ENCODE results near the gene SLC34A3.

SLC34A3 gene

DNA sequence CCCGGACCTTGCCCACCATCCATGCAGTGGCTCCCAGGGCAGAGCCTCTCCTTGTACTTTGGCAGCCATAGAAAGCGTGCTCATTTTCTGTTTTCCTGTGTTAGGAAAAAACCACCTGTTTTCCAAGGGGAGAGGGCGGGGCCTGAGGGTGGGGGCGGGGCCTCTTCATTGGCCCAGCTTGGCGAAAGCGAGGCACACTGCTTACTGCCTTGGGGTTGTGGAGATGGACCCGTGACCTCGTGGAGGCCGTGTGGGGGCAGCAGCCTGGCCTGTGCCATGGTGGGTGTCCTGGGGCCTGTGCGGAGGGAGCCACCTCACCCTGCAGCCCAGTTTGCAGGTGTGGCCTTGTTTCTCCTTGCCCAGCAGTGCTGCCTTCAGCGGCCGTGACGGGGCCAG is 42.4 kb downstream of the SLC34A3 start:
- peaks cover 31% of the 10 kb centered on the region for H3K4me1 Mint-ChIP-seq
- no peaks in the 10 kb centered on the region for H3K27me3 Mint-ChIP-seq
- no peak for DNase-seq
- H3K9me3 Mint-ChIP-seq: no peaks in the 10 kb centered on the region
- H3K27ac Mint-ChIP-seq: no peak overlapping the region
- H3K4me3 Mint-ChIP-seq: no peak overlapping the region
- peaks cover 16% of the 10 kb centered on the region for H3K36me3 Mint-ChIP-seq (ENCODE audit: low read depth)
- no peak for ATAC-seq

DNA sequence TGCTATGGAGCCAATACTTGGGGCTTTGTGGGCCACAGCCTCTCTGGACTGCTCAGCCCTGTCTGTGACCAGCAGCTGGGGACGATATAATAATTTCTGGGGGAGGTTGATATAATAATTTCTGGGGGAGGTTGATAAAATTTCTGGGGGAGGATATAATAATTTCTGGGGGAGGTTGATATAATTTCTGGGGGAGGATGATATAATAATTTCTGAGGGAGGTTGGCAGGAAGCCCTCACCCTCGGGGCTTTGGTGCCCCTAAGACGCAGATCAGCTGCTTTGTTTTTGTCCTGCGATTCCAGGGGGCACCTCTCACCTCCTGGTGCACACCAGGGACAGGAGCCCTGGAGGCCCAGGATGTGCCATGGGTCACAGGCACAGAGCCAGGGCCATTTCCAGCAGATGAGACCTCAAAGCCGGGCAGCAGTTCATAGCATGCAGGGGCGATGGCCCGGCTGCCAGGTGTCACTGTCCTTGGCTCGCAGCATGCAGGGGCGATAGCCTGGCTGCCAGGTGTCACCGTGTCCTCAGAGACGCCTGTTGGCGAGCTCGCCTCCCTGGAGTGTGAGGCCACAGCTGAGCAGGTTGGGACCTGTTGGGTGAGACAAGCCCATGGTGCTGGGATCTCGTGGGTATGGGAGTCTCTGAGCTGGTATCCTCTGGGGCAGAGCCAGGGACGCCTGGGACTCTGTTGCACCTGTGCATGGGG is 43.1 kb downstream of the SLC34A3 start:
- DNase-seq: no peak
- Mint-ChIP-seq H3K27me3 (no peaks in the 10 kb centered on the region), H3K9me3 (no peaks in the 10 kb centered on the region), H3K36me3 (ENCODE audit: low read depth) (peaks cover 12% of the 10 kb centered on the region), H3K4me1 (peaks cover 28% of the 10 kb centered on the region), H3K27ac (no peak overlapping the region), H3K4me3 (no peak overlapping the region)
- ATAC-seq: no peak

DNA sequence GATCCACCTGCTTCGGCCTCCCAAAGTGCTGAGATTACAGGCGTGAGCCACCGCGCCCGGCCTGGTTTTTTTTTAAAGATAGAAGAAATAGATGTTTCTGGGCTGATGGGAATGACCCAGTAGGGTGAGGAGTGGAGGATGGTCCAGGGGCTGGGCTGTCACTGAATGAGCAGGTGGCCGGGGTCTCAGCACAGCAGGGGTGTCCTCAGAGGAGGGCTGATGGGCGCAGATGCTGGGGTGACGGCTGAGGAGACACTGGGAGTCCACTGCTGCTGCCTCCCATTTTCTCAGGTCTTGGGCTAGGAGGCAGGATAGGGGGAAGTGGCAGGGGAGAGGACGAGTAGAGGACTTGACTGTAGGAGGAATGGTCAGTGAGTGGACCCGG is 44.5 kb downstream of the SLC34A3 start:
- DNase-seq: no peak
- ATAC-seq: no peak
- peaks cover 2% of the 10 kb centered on the region for H3K36me3 Mint-ChIP-seq (ENCODE audit: low read depth)
- no peak overlapping the region for H3K27ac Mint-ChIP-seq
- no peak overlapping the region for H3K4me3 Mint-ChIP-seq
- H3K4me1 Mint-ChIP-seq: peaks cover 26% of the 10 kb centered on the region
- H3K9me3 Mint-ChIP-seq: no peaks in the 10 kb centered on the region
- H3K27me3 Mint-ChIP-seq: no peaks in the 10 kb centered on the region

DNA sequence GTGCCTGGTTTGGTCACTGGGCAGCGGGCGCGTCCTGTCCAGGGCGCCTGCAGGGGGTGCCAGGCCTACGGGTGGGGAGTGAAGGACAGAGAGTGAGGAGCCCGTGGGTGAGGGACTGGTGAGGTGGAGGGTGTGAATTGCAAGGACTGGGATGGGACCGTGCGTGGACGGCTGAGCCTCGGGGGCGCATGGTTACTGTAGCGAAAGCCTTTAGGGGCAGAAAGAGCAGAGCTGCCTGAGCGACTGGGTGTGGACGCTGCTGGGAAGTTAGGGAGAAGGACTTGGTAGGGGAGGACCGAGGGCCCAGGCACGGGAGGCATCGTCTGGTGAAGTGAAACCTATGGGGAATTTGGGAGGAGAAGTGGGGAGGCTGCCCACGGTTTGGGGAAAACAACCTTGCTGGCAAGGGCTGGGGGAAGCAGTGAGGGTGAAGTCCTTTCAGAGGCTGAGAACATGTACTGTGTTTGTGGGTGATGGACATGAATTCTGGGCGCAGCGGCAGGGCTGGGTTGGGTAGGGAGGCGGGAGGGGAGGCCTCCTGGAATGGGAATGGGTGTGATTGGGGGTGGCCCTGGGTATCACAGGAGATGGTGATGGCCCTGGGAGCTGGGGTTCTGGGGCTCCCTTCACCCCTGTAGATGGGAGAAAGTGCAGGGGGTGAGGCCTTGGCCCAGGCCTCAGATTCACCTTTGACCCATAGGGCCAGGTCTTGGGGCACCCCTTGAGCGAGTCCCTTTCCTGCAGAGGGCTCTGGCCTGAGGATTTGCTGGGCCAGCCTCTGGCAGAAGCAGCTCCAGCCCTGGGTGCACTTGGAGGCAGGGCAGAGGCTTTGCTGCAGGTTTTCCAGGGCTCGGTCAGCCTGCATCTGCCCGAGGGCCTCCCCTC is 45.1 kb downstream of the SLC34A3 start:
- ATAC-seq: no peak
- H3K9me3 Mint-ChIP-seq: no peaks in the 10 kb centered on the region
- no peaks in the 10 kb centered on the region for H3K27me3 Mint-ChIP-seq
- H3K4me3 Mint-ChIP-seq: no peak overlapping the region
- H3K36me3 Mint-ChIP-seq (ENCODE audit: low read depth): peaks cover 2% of the 10 kb centered on the region
- peaks cover 23% of the 10 kb centered on the region for H3K4me1 Mint-ChIP-seq
- no peak overlapping the region for H3K27ac Mint-ChIP-seq
- DNase-seq: no peak

DNA sequence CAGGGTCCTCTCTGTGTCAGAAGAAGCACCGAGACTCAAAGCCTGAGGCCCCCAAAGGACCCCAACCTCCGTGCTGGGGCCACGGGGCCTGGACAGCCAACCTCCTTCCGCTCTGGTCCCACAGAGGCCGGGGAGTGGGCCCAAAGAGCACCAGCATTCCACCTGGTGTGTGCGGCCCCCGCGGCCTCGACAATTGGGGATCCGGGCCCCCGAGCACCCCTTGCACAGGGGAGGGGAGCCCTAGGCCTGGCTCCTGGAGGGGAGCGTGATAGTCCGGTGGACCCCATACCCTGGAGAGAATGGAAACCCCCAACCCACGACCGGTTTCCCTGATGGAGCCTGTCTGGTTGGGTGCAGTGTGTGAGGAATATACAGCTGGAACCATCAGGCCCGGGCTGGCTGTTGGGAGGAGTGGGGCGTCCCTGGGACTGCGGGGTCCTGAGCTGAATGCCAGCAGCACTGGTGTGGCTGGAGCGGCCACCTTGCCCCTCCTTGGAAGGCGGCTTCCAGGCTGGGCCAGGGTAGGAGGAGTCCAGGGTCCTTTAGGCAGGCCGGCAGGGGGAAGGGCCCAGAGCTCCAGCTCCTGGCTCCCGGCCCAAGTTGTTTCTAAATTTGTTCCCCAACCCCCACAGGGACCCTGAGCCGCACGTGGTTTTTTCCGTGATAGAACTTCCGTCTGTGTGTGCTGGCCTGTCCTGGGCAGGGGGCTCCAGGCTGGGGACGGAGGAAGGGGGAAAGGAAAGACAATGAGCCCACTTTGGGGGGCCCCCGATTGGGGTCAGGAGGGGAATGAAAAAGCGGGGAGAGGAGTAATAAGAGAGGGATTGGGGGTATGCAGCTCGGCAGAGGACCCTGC is 46.0 kb downstream of the SLC34A3 start:
- ATAC-seq (no peak), DNase-seq (no peak)
- no peaks in the 10 kb centered on the region for H3K9me3 Mint-ChIP-seq
- peak overlapping the region; percentile 67 for H3K4me3 Mint-ChIP-seq
- peak overlapping the region; percentile 67 for H3K27ac Mint-ChIP-seq
- no peaks in the 10 kb centered on the region for H3K27me3 Mint-ChIP-seq
- peaks cover 16% of the 10 kb centered on the region for H3K4me1 Mint-ChIP-seq
- H3K36me3 Mint-ChIP-seq (ENCODE audit: low read depth): no peaks in the 10 kb centered on the region

DNA sequence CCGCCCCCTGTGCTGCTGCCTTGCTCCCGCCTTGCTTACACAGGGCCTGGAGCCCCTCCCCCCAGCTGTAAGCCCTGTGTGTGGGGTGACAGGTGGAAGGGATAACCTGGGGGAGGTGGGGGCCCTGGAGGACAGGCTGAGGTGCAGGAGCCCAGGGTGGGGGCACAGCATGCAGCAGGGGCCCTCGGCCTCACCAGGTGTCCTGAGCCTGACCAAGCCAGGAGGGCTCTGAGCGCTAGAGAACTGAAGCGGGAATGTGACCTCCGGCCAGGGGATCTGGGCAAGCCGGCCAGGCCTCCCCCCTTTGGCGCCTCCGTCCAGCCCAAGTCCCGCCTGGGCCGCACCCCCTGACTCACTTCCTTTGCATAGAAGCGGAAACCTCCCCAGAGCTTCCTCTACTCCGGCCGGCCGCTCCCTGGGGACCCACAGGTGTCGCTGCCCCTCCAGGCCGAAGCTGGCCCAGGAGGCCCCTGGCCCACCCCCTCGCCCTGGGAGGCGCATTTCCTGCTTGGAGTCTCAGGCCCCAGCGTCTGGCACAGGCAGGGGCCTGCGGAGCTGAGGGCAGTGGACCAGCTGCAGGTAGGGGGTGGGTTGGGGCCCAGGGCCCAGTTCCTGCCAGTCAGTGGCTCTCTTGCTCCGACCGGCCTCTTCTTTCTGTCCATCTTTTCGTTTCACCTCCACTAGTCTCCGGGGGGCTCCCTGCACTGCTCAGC is 46.8 kb downstream of the SLC34A3 start, which contains the start of gene TOR4A:
TOR4A (plus strand) TSS at position 398 of the 713 bp plus-strand sequence. CDS start 964 bp downstream, outside the sequence.
- Mint-ChIP-seq H3K9me3 (no peaks in the 10 kb centered on the region), H3K4me3 (peak within 1 kb of the TSS; percentile 79), H3K27me3 (peaks cover 1% of the 10 kb centered on the region), H3K4me1 (peaks cover 17% of the 10 kb centered on the region), H3K27ac (peak within 1 kb of the TSS; percentile 67), H3K36me3 (ENCODE audit: low read depth) (no peaks in the 10 kb centered on the region)
- peak; percentile 69 for DNase-seq
- peak; percentile 73 for ATAC-seq

DNA sequence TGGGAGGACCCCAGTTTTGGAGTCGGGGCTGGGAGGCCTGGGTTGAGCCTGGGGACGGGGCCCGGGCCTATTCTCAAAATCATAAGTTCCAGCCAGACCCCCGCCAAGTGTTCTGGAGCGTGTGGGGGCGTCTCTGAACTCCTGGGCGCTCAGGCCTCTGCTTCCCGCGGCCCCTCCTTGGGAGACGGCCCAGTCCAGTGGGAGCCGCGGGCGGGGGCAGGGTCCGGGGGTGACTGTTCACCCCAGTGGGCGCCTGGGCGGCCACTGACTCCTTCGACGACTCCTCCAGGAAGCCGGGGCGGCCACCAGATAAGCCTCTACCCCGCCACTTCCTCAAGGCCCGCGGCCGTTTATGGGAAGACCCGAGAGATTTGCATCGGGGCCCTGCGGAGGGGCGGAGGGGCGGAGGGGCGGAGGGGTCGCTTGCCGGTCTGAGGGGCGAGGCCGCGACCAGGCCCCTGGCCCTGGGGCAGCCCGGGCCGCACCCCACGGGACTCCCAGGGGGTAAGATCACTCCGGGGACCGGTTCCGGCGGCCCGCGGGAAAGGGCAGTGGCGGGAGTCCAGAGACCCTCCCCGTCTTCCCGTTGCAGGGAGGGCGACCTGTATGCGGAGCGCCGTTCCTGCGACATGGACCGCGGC is 47.5 kb downstream of the SLC34A3 start:
- no peaks in the 10 kb centered on the region for H3K9me3 Mint-ChIP-seq
- H3K27me3 Mint-ChIP-seq: peaks cover 4% of the 10 kb centered on the region
- no peak for DNase-seq
- H3K4me1 Mint-ChIP-seq: peaks cover 19% of the 10 kb centered on the region
- ATAC-seq: no peak
- H3K4me3 Mint-ChIP-seq: peak overlapping the region; percentile 79
- no peaks in the 10 kb centered on the region for H3K36me3 Mint-ChIP-seq (ENCODE audit: low read depth)
- no peak overlapping the region for H3K27ac Mint-ChIP-seq

DNA sequence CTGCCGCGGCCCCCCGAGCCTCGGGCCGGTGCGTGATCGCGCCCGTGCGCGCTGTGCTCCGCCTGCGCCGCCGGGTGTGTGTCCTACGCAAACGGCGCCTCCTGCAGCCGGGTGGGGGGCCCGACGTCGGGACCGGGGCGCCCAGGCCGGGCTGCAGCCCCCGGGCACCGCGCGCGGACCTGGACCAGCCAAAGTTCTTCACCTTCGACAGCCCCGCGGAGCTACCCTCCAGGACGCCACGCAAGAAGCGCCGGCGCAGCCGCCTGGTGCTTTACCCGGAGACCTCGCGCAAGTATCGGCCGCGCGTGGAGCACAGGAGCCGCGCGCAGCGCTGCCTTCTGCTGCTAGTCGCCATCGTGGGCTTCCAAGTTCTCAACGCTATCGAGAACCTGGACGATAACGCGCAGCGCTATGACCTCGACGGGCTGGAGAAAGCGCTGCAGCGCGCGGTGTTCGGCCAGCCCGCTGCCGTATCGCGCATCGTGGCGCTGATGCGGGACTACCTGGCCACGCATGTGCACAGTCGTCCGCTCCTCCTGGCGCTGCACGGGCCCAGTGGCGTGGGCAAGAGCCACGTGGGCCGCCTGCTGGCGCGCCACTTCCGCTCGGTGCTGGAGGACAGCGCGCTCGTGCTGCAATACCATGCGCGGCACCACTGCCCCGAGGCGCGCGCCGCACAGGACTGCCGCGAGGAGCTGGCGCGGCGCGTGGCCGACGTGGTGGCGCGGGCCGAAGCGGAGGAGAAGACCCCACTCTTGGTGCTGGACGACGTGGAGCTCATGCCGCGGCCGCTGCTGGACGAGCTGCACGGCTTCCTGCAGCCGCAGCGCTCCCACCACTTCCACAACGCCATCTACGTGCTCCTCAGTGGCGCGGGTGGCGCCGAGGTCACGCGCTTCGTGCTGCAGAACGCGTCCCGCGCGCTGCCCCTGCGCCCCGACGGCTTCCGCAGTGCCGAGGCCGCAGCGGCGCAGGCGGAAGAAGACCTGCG is 48.3 kb downstream of the SLC34A3 start:
- Mint-ChIP-seq H3K27me3 (peaks cover 7% of the 10 kb centered on the region), H3K27ac (no peak overlapping the region), H3K4me1 (peaks cover 19% of the 10 kb centered on the region), H3K36me3 (ENCODE audit: low read depth) (no peaks in the 10 kb centered on the region), H3K9me3 (no peaks in the 10 kb centered on the region), H3K4me3 (no peak overlapping the region)
- ATAC-seq: no peak
- DNase-seq: no peak

DNA sequence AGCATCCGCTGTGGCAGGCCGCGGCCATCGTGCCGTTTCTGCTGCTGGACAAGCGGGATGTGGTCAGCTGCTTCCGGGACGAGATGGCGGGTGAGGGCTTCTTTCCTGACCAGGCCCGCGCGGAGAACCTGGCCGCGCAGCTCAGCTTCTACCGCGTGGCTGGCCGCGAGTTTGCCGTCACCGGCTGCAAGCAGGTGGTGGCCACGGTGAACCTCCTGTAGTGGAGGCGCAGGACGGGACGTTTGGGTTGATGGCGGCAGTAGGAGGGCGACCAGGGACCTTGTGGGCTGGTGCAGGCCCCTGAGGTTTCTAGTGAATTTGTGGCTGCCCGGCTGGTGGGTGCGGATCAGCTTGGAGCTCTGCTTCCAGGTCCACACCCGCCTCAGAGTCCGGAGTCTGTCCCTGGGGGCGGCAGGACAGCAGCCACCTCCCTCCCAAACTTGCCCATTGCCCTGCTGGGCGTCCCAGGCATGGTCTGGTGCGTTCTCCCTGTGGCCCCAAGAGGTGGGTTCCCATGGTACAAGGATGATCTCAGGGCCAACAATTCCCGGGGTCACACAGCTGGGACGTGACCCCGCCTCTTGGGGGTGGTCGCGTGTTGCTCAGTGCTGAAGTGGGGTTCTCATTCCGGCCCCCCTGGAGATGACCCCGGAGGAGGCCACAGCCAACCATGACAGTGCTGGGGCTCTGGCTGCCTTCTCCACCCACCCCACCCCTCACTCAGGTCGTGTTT is 49.2 kb downstream of the SLC34A3 start:
- Mint-ChIP-seq H3K27me3 (peaks cover 7% of the 10 kb centered on the region), H3K36me3 (ENCODE audit: low read depth) (no peaks in the 10 kb centered on the region), H3K9me3 (no peaks in the 10 kb centered on the region), H3K27ac (no peak overlapping the region), H3K4me1 (peaks cover 17% of the 10 kb centered on the region), H3K4me3 (no peak overlapping the region)
- DNase-seq: no peak
- no peak for ATAC-seq

DNA sequence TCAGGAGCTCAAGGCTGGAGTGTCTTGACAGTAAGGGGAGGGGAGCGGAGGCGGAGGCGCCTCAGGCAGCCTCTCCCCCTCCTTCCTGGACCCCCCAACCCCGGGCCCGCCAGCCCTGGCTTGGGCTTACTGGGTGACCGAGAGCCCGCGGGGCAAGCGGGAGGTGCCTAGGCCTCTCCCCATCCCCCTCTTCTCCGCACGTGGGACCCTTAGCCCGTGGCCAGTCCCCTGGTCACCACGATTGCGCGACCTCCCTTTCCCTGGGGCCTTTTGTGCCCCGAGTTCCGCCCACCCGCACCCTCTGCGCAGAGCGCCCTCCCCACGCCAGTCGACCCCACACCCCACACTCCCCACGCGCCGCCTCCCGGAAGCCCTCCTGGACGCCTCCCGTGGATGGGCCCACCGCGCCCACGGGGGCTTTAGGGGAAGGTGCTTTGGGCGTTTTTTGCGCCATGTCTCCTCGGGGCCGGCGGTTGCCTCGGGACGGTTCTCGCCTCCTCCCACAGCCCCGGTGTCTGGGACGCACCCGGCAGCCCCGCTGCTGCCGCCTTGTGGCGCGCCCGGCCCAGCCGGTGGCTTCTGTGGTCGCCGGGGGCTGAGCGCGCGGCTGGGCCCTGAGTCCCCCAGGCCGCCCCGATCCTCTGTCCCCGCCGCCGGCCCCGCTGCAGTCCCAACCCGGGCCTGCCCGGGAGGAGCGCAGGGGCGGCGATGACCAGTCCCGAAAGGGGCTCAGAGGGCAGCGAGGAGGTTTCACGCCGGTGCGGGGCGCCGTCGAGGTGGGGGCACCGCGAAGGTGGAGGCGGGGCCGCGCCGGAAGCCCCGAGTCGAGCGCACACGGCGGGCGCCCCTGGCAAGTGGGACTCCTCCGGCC is 50.0 kb downstream of the SLC34A3 start:
- Mint-ChIP-seq H3K27me3 (peaks cover 12% of the 10 kb centered on the region), H3K27ac (no peak overlapping the region), H3K36me3 (ENCODE audit: low read depth) (no peaks in the 10 kb centered on the region), H3K4me1 (peaks cover 12% of the 10 kb centered on the region), H3K9me3 (no peaks in the 10 kb centered on the region), H3K4me3 (no peak overlapping the region)
- ATAC-seq (no peak), DNase-seq (no peak)

DNA sequence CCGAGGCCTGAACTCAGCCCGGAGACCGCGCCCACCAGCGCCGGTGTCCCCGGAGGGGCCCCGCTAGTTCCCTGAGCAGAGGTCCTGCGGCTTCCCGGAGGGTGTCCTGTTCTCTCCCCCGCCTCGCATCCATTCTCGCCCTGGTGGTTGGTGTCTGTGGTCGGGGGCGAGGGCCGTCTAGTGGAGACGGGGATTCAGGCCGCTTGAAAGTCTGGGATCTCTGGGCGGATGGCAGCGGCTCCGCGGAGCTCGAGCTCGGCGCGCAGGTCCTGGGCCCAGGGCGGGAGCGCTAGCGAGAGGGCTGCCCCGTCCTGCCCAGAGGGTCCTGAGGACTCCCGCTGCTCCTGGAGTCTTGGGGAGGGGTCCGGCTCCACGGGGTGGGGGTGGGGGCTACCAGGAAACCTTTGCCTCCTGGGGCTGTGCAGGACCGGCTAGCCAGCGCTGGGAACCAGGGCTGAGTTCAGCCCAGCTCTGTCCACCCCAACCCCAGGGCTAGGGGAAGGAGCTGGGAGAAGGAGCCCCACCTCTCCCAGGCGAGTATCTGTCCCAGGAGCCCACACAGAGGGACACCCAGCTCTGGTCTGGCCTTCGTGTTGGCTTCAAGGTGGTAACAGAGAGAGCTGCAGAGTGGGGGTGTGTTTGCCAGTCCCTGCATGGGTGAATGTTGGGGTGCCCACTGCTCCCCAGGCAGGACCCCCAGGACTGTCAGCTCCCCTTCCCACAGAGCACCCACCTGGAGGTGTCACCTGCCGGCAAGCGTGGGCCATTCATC is 50.8 kb downstream of the SLC34A3 start:
- no peak for DNase-seq
- no peak overlapping the region for H3K27ac Mint-ChIP-seq
- H3K36me3 Mint-ChIP-seq (ENCODE audit: low read depth): no peaks in the 10 kb centered on the region
- no peaks in the 10 kb centered on the region for H3K9me3 Mint-ChIP-seq
- no peak overlapping the region for H3K4me3 Mint-ChIP-seq
- H3K4me1 Mint-ChIP-seq: peaks cover 9% of the 10 kb centered on the region
- H3K27me3 Mint-ChIP-seq: peaks cover 12% of the 10 kb centered on the region
- ATAC-seq: no peak
